Liver (tissue), 9 donors: Measurements from ENCODE around the gene NFATC2. TPM values are rescaled to one million over a fixed set of nuclear protein-coding genes. Genes with fewer than 3 reads are reported as not detected.

Experiments used
- DNase-seq: peaks from one replicate; pipeline ENCODE4 v3.0.0-alpha.2; 2017; ENCODE audit warnings: low spot score
- H3K27ac ChIP-seq, 2 donors: one replicate each; pipeline ENCODE4 v1.7.0; 2013; ENCODE audit warnings: inconsistent platforms in 2 of 2, low read length in 2 of 2, control low read depth in 1 of 2, low read depth in 1 of 2, mild to moderate bottlenecking in 1 of 2
- H3K27me3 ChIP-seq, 4 donors: one replicate each; pipeline versions ENCODE4 v1.6.1 to v1.7.0; 2013; ENCODE audit warnings: low read length in 3 of 4, inconsistent platforms in 1 of 4, mild to moderate bottlenecking in 1 of 4, moderate library complexity in 1 of 4; ENCODE audit not compliant: control insufficient read depth in 4 of 4, insufficient read depth in 4 of 4
- H3K36me3 ChIP-seq, 4 donors: one replicate each; pipeline versions ENCODE4 v1.6.1 to v1.7.0; 2013; ENCODE audit warnings: low read length in 3 of 4, mild to moderate bottlenecking in 3 of 4, low read depth in 1 of 4, moderate library complexity in 1 of 4; ENCODE audit not compliant: control insufficient read depth in 4 of 4, insufficient read depth in 3 of 4
- H3K4me1 ChIP-seq, 4 donors: one replicate each; pipeline versions ENCODE4 v1.6.1 to v1.7.0; 2013; ENCODE audit warnings: low read length in 3 of 4, mild to moderate bottlenecking in 3 of 4, moderate library complexity in 1 of 4; ENCODE audit not compliant: control insufficient read depth in 4 of 4, insufficient read depth in 4 of 4
- H3K4me3 ChIP-seq, 3 donors: one replicate each; pipeline versions ENCODE4 v1.6.1 to v1.7.0; 2013; ENCODE audit warnings: low read length in 3 of 3, control low read depth in 1 of 3, low read depth in 1 of 3, mild to moderate bottlenecking in 1 of 3
- H3K9ac ChIP-seq, 2 donors: one replicate each; pipeline ENCODE4 v1.7.0; 2013; ENCODE audit warnings: low read length in 2 of 2, mild to moderate bottlenecking in 2 of 2, moderate library complexity in 2 of 2, control low read depth in 1 of 2, low read depth in 1 of 2
- H3K9me3 ChIP-seq, 4 donors: one replicate each; pipeline versions ENCODE4 v1.6.1 to v1.7.0; 2013; ENCODE audit warnings: low read length in 3 of 4; ENCODE audit not compliant: control insufficient read depth in 4 of 4
- CTCF ChIP-seq: fragments of 150-350 bp; IDR thresholded peaks from 2 replicates; pipeline ENCODE4 v1.5.1; 2017; ENCODE audit warnings: improper control_type of control experiment, low read depth, low read length; ENCODE audit not compliant: missing input control
- EGR1 ChIP-seq, 2 donors: IDR thresholded peaks; 2 replicates each; pipeline ENCODE4 v1.6.1; 2016 to 2018; ENCODE audit warnings: antibody characterized with exemption in 2 of 2, low read depth in 2 of 2
- FOXA1 ChIP-seq: IDR thresholded peaks from 2 replicates; pipeline ENCODE4 v1.6.1; 2016; ENCODE audit warnings: antibody characterized with exemption
- FOXA2 ChIP-seq: IDR thresholded peaks from 2 replicates; pipeline ENCODE4 v1.6.1; 2016; ENCODE audit warnings: antibody characterized with exemption
- GABPA ChIP-seq, 2 donors: IDR thresholded peaks in 1 of 2; conservative IDR thresholded peaks in 1 of 2; 2 replicates each; pipeline ENCODE4 v1.6.1; 2016; ENCODE audit warnings: antibody characterized with exemption in 2 of 2, mild to moderate bottlenecking in 1 of 2, moderate library complexity in 1 of 2
- HNF4A ChIP-seq, 2 donors: conservative IDR thresholded peaks; 2 replicates each; pipeline ENCODE4 v1.6.1; 2016; ENCODE audit warnings: antibody characterized with exemption in 2 of 2, mild to moderate bottlenecking in 2 of 2
- HNF4G ChIP-seq: IDR thresholded peaks from 2 replicates; pipeline ENCODE4 v1.6.1; 2016; ENCODE audit warnings: antibody characterized with exemption
- JUND ChIP-seq, 2 donors: IDR thresholded peaks; 2 replicates each; pipeline ENCODE4 v1.6.1; 2016; ENCODE audit warnings: antibody characterized with exemption in 2 of 2
- MAX ChIP-seq: IDR thresholded peaks from 2 replicates; pipeline ENCODE4 v1.6.1; 2016; ENCODE audit warnings: antibody characterized with exemption
- NR2F2 ChIP-seq: IDR thresholded peaks from 2 replicates; pipeline ENCODE4 v1.6.1; 2016; ENCODE audit warnings: antibody characterized with exemption
- RAD21 ChIP-seq, 2 donors: IDR thresholded peaks; 2 replicates each; pipeline ENCODE4 v1.6.1; 2016; ENCODE audit warnings: antibody characterized with exemption in 2 of 2, mild to moderate bottlenecking in 2 of 2
- RXRA ChIP-seq, 2 donors: IDR thresholded peaks; 2 replicates each; pipeline ENCODE4 v1.6.1; 2017 to 2018; ENCODE audit warnings: antibody characterized with exemption in 2 of 2, mild to moderate bottlenecking in 1 of 2
- SP1 ChIP-seq: IDR thresholded peaks from 2 replicates; pipeline ENCODE4 v1.6.1; 2018; ENCODE audit warnings: antibody characterized with exemption, mild to moderate bottlenecking
- TAF1 ChIP-seq: conservative IDR thresholded peaks from 2 replicates; pipeline ENCODE4 v1.6.1; 2016; ENCODE audit warnings: antibody characterized with exemption, mild to moderate bottlenecking
- YY1 ChIP-seq: IDR thresholded peaks from 2 replicates; pipeline ENCODE4 v1.6.1; 2016; ENCODE audit warnings: antibody characterized with exemption, mild to moderate bottlenecking
- ZBTB33 ChIP-seq: IDR thresholded peaks from 2 replicates; pipeline ENCODE4 v1.6.1; 2016; ENCODE audit warnings: antibody characterized with exemption
- WGBS: extraction: QIAGEN DNeasy Blood & Tissue Kit; methylation state at CpG from one replicate; pipeline ENCODE4 v1.1.7; 2013; 5-methylcytosine and 5-hydroxymethylcytosine counted together
- polyA plus RNA-seq, 2 donors: library from polyadenylated mRNA; stranded (reverse) in 1 of 2; unstranded in 1 of 2; fragments of 200-250 nt in 1 of 2; fragments of >200 nt in 1 of 2; fragmentation: Nextera tagmentation in 1 of 2; extraction: Ambion mirVana in 1 of 2; gene quantifications; one replicate each; pipeline versions ENCODE4 v1.2.1 to v1.2.3, GENCODE V29; 2013 to 2015
- total RNA-seq, 2 donors: library from RNA; depleted of rRNA; stranded (reverse); fragments of >200 nt; gene quantifications; one replicate each; pipeline ENCODE4 v1.2.3, GENCODE V29; 2014
- TF ChIP-seq, protein P1 (sequence below): IDR thresholded peaks from 2 replicates; pipeline ENCODE4 v1.6.1; 2016; ENCODE audit warnings: antibody characterized with exemption, mild to moderate bottlenecking
- donor health status: healthy.
- donor health status: healthy.
- donor health status: healthy.
- donor health status: healthy.
- donor health status: healthy.

NFATC2 gene
- total and polyA plus RNA-seq, 4 donors: 1.2 to 6.7 (median 2.6) TPM

DNA sequence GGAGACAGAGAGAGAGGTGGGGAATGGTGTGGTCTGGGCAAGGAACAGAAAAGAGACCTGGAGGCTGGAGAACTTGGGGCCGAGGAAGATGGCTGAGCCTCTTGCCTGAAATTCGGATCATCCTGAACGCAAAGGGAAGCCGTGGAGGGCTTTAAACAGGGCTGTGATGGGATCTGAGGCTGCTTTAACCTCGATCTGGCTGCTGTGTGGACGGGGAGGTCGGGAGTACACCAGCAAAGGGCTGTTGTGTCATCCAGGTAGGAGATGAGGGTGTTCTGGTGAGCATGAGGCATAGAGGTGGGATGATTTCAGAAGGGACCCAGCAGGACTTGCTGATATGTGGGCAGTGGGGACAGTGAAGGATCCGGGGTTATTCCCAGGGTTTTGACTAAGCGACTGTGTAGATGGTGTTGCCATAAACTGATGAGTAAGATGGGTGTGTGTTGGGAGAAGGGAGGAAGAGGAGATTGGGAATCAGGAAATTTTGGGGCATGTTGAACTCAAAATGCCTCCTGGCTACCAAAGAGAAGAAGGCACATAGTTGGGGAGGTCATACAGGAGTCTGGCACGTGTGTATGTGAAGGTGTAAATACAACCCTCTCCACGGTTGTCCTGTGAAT, 158.5 kb downstream of the NFATC2 start:
- H3K9me3 ChIP-seq: no peaks in the 10 kb centered on the region
- WGBS: 91% methylated on average over 11 of the region's 11 CpGs
- H3K27ac ChIP-seq: no peak overlapping the region
- TF ChIP-seq ZBTB33 (no peak), RAD21 (IDR thresholded peaks at IDR 0.05) (no peak), JUND (IDR thresholded peaks at IDR 0.05) (no peak), RXRA (IDR thresholded peaks at IDR 0.05) (no peak), TAF1 (no peak), HNF4A (conservative IDR thresholded peaks at IDR 0.05) (no peak), NR2F2 (no peak), GABPA (IDR thresholded peaks at IDR 0.05 in 1 of 2, conservative IDR thresholded peaks at IDR 0.05 in 1 of 2) (no peak), SP1 (no peak), HNF4G (no peak), FOXA1 (no peak), CTCF (no peak), EGR1 (IDR thresholded peaks at IDR 0.05; ENCODE audit: low read depth in 2 of 2) (no peak), YY1 (no peak), FOXA2 (no peak), MAX (no peak)
- TF ChIP-seq, protein P1, sequence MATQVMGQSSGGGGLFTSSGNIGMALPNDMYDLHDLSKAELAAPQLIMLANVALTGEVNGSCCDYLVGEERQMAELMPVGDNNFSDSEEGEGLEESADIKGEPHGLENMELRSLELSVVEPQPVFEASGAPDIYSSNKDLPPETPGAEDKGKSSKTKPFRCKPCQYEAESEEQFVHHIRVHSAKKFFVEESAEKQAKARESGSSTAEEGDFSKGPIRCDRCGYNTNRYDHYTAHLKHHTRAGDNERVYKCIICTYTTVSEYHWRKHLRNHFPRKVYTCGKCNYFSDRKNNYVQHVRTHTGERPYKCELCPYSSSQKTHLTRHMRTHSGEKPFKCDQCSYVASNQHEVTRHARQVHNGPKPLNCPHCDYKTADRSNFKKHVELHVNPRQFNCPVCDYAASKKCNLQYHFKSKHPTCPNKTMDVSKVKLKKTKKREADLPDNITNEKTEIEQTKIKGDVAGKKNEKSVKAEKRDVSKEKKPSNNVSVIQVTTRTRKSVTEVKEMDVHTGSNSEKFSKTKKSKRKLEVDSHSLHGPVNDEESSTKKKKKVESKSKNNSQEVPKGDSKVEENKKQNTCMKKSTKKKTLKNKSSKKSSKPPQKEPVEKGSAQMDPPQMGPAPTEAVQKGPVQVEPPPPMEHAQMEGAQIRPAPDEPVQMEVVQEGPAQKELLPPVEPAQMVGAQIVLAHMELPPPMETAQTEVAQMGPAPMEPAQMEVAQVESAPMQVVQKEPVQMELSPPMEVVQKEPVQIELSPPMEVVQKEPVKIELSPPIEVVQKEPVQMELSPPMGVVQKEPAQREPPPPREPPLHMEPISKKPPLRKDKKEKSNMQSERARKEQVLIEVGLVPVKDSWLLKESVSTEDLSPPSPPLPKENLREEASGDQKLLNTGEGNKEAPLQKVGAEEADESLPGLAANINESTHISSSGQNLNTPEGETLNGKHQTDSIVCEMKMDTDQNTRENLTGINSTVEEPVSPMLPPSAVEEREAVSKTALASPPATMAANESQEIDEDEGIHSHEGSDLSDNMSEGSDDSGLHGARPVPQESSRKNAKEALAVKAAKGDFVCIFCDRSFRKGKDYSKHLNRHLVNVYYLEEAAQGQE: no peak
- no peak for DNase-seq
- no peak overlapping the region for H3K4me3 ChIP-seq
- no peak overlapping the region for H3K9ac ChIP-seq
- peaks cover 0 to 2% (median 0%) of the 10 kb centered on the region in 4 donors for H3K36me3 ChIP-seq
- H3K4me1 ChIP-seq: peaks cover under 1 to 6% (median 4%) of the 10 kb centered on the region in 4 donors
- no peaks in the 10 kb centered on the region for H3K27me3 ChIP-seq
